ENCODE results near the gene ALDOC.

GRCh38 chr17:28529013-28529400 is 47.7 kb downstream of the ALDOC start:
- TF ChIP-seq, protein P1, sequence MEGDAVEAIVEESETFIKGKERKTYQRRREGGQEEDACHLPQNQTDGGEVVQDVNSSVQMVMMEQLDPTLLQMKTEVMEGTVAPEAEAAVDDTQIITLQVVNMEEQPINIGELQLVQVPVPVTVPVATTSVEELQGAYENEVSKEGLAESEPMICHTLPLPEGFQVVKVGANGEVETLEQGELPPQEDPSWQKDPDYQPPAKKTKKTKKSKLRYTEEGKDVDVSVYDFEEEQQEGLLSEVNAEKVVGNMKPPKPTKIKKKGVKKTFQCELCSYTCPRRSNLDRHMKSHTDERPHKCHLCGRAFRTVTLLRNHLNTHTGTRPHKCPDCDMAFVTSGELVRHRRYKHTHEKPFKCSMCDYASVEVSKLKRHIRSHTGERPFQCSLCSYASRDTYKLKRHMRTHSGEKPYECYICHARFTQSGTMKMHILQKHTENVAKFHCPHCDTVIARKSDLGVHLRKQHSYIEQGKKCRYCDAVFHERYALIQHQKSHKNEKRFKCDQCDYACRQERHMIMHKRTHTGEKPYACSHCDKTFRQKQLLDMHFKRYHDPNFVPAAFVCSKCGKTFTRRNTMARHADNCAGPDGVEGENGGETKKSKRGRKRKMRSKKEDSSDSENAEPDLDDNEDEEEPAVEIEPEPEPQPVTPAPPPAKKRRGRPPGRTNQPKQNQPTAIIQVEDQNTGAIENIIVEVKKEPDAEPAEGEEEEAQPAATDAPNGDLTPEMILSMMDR (IDR thresholded peaks at IDR 0.05 in 8 of 11, conservative IDR thresholded peaks at IDR 0.05 in 3 of 11): no peak
- TF ChIP-seq POLR2A (IDR thresholded peaks at IDR 0.05): no peak
